Measurements from ENCODE around the gene CCL20.
"Not testable (repeated sequence)": the region's sequence is repeated elsewhere in the genome, so short reads cannot be mapped to it uniquely, and the experiment has no call there.

The CCL20 gene

DNA sequence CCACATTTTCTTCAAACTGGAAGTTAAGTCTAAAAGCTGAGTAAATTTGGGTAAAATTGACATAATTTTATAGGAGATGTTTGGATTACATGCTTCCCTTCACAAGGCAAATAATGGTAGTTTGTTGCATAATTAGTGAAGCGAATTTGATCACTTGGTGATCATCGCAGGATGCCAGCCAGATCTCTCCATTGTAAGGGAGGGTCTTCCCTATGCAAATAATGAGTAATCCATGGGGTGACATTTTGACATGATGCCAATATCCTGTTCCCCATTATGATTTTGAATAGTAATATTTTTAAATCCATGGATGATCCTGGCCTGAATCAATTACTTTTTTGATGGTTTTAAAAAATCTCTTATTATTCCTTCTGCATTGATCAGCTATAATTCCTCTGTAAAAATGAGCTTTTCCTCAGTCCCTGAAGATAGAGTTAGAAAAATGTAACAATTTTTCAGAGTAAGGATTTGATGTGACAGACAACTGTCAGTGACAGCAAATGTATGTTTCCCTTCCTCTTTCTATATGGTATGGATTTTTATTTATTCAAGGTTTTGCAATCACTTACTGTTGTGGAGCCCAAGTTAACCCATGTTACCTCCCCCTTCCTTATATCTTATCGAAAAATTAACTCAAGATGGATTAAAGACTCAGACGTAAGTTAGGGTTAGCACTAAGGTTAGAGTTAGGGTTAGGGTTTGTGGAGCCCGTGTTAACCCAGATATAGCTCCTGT lies 21.4 kb downstream of the CCL20 start:
- DNase-seq = no peak

DNA sequence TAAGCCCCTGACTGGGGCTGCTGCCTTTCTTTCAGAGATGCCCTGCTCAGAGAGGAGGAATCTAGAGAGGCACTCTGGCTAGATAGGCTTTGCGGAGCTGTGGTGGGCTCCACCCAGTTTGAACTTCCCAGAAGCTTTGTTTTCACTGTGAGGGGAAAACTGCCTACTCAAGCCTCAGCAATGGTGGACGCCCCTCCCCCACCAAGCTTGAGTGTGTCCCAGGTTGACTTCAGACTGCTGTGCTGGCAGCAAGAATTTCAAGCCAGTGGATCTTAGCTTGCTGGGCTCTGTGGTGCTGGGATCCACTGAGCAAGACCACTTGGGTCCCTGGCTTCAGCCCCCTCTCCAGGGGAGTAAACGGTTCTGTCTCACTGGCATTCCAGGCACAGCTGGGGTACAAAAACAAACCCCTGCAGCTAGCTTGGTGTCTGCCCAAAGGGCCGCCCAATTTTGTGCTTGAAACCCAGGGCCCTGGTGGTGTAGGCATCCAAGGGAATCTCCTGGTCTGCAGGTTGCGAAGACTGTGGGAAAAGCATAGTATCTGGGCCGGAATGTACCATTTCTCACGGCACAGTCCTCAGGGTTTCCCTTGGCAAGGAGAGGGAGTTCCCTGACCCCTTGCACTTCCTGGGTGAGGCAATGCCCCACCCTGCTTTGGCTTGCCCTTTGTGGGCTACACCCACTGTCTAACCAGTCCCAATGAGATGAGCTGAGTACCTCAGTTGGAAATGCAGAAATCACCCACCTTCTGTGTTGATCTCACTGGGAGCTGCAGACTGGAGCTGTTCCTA lies 25.9 kb downstream of the CCL20 start:
- not testable (repeated sequence) for DNase-seq

DNA sequence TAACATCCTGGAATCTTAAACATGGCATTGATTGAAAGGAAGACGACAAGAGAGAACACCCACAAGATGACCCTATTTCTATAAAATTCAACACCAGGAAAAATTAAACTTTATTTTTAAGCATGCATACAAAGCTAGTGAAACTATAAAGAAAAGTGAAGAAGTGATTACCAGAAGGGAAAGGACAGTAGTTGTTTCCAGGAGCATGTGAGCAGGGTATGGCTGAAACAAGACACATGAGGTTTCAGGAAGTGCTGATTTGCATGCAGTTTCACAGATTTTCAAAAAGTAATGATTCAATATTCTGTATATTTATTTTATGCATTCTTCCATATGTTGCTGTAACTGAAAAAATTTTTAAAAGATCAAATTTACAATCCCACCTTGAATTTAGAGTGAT lies 33.2 kb downstream of the CCL20 start:
- no peak for DNase-seq

DNA sequence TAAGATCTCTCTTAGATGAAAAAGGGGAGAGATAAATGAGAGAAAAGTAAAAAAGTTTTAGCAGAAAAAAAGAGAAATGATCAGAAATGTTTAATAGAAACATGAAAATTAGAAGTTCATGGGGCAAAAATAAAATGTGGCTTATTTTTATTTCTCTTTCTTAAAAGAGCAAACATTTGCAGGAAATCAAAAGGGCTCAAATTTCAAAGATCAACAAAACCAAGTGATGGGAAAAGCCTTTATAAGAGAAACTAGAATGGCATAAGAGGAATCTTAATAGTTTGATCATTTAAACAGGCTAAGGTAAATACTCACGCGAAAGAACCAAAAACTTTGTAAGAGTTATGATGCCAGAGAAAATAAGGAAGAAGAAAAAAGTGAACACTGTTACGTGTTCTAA lies 34.5 kb downstream of the CCL20 start:
- DNase-seq = no peak

DNA sequence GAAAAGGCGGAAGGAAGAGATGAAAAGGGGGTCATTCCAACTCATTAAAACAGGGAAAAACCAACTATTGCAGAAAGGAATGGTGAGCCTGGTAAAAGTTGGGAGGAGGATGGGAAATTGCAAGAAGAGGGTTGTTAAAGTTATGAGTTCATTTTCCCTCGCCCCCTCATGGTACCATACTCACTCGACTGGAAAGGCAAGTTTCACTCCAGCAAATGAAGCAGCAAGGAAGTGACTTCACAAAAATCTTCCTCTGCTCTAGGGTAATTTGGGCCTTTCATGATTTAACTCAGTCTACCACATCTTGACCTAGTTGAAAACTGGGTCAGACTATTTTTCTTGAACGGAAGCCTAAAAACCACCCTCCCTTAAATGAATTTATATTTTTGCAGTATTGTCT lies 34.9 kb downstream of the CCL20 start:
- no peak for DNase-seq

- DNase-seq = no peak
These were observed 36.3 kb downstream of the CCL20 start for GRCh38 chr2:227849906-227850305.

DNA sequence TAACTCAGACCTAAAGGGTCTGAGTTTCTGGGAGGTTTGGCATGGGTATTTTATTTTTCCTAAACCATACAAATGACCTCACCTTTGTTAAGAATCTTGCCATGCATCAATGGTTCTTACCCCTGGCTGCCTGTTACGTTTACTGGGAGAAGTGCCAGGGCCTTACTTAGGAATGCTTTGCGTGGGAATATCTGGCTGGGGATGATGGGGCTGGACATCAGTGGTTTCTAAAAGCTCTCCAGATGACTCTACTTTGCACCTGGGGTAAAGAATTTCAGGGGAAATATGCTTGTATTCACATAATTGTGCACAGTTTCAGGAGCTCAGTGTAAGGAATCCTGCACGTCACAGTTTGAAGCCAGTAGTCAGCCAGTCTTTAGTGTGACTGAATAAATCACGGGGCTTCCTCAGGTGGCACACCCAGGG lies 39.6 kb downstream of the CCL20 start:
- DNase-seq = no peak

GRCh38 chr2:227853765-227854271 lies 40.2 kb downstream of the CCL20 start:
- no peak for DNase-seq

- no peak for DNase-seq
These were observed 41.8 kb downstream of the CCL20 start for GRCh38 chr2:227855440-227855839.

GRCh38 chr2:227856697-227857096 lies 43.1 kb downstream of the CCL20 start:
- no peak for DNase-seq

GRCh38 chr2:227860221-227860641 lies 46.6 kb downstream of the CCL20 start:
- no peak for DNase-seq

DNA sequence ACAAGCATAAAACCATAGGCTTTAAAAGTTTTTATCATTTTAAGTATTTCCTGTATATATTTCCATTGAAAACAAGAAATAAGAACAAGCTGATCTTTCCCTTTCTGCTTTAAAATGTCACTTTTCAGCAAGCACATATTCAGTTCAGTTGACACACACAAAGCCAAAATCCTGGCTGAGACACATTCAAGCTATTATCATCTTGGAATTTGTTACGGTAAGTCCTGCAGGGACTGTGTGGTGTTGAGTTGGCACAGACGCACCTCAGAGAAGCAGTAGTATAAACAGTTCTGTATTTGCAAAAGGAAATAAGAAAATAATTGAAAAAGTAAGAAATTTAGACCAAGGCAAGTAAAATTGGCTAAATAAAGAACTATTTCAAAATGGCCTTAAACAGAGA lies 47.4 kb downstream of the CCL20 start:
- no peak for DNase-seq

GRCh38 chr2:227862227-227862740 lies 48.6 kb downstream of the CCL20 start:
- no peak for DNase-seq

DNA sequence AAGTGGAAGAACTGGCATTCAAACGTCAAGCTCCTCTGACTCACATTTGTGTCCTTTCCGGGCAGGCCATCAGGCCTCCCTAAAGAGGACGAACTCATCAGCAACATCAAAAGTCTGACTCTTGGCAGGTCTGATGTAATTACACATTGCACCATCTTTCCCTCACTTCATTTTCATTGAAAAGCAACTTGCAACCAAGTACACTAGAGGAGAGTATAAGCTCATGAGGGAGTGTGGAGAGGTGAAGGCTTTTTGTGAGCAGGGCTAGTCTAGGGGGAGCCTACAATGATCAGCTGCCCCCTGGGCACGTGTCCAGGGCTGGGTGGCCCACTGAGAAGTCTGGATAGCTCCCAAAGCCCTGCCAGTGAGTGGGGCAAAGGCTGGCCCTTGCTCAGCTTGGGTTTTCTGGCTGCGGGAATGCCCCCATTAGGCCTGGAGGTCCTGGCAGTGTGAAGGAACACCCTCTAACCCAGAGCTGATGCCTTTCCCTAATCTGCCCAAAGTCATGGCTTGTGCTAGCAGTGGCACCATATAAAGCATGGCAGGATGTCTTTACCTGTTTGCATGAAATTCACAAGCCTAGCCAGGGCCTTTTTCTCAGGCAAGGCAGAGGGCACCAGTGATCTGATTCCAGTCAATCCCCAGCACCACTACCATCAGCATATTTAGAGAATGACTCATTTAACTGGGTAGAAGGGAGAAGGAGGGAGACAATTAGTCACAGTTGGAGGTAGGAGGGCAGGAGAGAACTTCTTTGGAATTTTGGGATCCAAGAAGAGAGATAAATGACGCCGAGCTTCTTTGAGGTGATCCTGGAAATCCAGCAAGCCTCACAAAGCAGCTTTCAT lies 49.3 kb downstream of the CCL20 start:
- DNase-seq = no peak

DNA sequence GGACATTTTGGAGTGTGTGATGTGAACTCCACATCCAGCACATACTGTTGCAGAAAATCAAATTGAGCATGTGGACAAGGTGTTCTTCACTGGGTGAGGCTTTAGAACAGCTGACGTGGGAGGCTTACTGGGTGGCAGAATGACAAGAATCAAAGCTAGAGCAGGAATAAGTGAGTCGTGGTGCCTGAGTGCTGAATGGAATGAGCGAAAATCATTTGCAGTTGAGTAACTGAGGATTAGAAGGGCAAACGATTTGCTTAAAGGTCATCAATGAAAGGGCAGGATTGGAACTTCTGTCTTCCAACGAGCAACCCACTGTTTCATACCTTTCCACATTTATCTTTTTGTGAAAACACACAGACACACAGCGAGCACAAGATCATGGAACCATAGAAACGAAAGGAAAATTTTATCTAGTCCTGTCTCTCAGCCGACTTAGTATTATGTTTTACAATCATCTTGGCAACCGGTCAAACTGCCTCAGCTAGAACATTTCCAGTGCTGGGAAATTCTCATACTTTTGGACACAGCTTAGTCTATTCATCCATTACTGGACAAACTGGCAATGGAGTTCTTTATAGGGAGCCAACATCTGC lies 50.6 kb downstream of the CCL20 start:
- no peak for DNase-seq

DNA sequence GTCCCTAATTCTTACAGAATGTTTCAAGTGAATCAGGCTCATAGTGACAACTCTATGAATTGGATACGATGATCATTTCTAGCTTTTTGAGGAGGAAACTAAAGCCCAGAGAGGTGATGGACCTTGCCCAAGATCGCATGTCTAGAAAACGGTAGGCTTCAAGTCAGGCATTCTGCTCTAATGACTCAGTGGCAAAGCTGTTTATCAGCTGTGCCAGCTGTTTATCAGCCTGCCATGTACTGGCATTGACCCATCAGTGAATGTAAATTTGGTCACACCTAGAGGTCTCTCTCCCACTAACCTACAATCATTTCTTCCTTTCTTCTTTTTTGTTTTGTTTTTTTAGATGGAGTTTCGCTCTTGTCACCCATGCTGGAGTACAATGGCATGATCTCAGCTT lies 51.6 kb downstream of the CCL20 start:
- DNase-seq = no peak

All from activated T-cell treated with anti-CD3 and anti-CD28 coated beads, Interleukin-2, amount 50 U/mL, for 1 hour (primary cell).